ENCODE data around the gene AP1S2.
A peak's percentile ranks its signal among the peaks of the same experiment; 100 is the strongest.

DNA sequence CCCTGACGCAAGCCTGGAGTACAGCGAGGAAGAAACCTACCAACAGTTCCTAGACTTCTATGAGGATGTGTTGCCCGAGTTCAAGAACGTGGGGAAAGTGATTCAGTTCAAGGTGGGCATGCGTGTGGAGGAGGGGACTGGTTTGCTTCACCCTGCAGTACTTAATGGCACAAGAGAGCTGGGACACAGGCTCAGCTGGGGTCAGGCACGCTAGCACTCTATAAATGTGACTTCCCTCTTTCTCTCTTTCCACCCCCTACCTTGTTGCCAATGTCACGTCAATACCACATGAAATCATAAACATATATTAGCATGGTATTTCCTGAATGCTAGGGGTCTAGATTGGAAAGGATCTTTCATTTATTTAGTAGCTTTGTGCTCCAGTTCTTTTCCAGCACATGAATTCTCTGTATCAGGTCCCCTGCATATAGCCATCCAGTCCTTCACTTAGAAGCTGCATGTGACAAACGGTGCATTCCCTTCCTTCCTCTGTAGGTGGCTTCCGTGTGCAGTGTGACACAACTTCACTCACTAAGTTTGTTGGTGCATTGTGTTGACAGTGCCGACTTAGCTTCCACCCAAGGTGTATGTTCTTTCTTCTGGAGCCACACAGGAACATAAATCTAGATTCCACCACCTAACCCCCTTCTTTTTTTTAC, 38.7 kb downstream of the AP1S2 start:
- TF ChIP-seq, protein P1, sequence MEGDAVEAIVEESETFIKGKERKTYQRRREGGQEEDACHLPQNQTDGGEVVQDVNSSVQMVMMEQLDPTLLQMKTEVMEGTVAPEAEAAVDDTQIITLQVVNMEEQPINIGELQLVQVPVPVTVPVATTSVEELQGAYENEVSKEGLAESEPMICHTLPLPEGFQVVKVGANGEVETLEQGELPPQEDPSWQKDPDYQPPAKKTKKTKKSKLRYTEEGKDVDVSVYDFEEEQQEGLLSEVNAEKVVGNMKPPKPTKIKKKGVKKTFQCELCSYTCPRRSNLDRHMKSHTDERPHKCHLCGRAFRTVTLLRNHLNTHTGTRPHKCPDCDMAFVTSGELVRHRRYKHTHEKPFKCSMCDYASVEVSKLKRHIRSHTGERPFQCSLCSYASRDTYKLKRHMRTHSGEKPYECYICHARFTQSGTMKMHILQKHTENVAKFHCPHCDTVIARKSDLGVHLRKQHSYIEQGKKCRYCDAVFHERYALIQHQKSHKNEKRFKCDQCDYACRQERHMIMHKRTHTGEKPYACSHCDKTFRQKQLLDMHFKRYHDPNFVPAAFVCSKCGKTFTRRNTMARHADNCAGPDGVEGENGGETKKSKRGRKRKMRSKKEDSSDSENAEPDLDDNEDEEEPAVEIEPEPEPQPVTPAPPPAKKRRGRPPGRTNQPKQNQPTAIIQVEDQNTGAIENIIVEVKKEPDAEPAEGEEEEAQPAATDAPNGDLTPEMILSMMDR (IDR thresholded peaks at IDR 0.05 in 2 of 3, conservative IDR thresholded peaks at IDR 0.05 in 1 of 3; ENCODE audit: control insufficient read depth in 2 of 3, extremely low read depth in 1 of 3, insufficient read depth in 1 of 3, low read depth in 3 of 3, low read length in 3 of 3) = peak; percentile 45 to 51 (median 49); a peak in 5 of 6 replicates
- TF ChIP-seq GABPA (IDR thresholded peaks at IDR 0.05; ENCODE audit: low read depth) = no peak

Data from GM12878 (cell line).